Measurements from ENCODE around the gene OOEP.
A peak's percentile ranks its signal among the peaks of the same experiment; 100 is the strongest.
"Not testable (repeated sequence)": the region's sequence is repeated elsewhere in the genome, so short reads cannot be mapped to it uniquely, and the experiment has no call there.

OOEP gene

DNA sequence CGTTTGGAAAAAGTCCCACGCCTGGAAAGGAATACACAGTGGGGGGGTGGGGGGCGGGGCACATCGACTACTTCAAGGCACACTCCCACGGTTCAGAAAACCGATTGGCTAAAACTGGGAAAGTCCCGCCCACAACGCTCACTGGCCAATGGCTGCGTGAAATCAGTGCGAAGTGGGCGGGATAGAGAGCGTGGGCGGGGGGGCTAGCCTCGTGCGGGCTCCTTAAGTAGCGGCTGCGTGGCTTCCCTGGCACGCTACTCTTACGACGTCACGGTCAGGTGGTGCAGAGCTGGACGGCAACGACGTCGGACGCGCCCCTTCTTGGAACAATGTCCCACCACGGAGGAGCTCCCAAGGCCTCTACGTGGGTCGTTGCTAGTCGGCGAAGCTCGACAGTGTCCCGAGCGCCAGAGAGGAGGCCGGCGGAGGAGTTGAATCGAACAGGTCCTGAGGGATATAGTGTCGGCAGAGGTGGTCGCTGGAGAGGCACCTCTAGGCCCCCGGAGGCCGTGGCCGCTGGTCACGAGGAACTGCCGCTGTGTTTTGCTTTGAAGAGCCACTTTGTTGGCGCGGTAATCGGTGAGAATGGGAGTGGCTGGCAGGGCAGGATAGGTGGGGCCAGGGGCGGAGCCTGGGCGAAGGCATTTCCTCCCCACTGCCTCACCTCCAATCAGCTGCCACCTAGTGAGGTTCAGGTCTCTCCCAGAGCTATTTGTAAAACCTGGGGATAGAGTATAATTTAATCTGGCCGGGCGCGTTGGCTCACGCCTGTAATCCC lies 25.1 kb upstream of the OOEP start, which contains the start of gene DDX43:
TSS of gene DDX43 (plus strand) at position 252 of the 778 bp plus-strand sequence. CDS start at position 330, 78 bp downstream.
- H3K4me3 ChIP-seq (ENCODE audit: low read depth, low read length), result peak within 1 kb of the TSS; percentile 18
- DNase-seq (ENCODE audit: low read depth), result no peak
- TF ChIP-seq, protein P1, sequence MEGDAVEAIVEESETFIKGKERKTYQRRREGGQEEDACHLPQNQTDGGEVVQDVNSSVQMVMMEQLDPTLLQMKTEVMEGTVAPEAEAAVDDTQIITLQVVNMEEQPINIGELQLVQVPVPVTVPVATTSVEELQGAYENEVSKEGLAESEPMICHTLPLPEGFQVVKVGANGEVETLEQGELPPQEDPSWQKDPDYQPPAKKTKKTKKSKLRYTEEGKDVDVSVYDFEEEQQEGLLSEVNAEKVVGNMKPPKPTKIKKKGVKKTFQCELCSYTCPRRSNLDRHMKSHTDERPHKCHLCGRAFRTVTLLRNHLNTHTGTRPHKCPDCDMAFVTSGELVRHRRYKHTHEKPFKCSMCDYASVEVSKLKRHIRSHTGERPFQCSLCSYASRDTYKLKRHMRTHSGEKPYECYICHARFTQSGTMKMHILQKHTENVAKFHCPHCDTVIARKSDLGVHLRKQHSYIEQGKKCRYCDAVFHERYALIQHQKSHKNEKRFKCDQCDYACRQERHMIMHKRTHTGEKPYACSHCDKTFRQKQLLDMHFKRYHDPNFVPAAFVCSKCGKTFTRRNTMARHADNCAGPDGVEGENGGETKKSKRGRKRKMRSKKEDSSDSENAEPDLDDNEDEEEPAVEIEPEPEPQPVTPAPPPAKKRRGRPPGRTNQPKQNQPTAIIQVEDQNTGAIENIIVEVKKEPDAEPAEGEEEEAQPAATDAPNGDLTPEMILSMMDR (IDR thresholded peaks at IDR 0.05; ENCODE audit: low read depth, low read length, missing control alignments), result no peak
- in situ Hi-C loops (cut with HindIII; ENCODE audit: low sequenced_read_pairs), result no loop called here

DNA sequence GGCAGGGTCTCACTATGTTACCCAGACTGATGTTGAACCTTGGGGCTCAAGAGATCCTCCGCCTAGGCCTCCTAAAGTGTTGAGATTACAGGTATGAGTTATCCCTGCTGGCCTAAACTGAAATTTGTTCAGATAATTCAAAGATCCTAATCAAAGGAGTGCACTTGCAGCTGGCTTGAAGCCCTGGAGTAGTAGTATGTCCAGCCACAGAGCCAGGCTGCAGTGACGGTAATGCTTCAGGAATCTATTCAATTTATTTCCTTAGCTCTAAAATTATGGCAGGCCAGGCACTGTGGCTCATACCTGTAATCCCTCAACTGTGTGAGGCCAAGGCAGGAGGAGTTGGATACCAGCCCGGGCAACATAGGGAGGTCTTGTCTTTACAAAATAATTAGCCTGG lies 23.6 kb upstream of the OOEP start:
- no peak for DNase-seq (ENCODE audit: low read depth)
- no peak overlapping the region for H3K4me3 ChIP-seq (ENCODE audit: low read depth, low read length)
- in situ Hi-C loops (cut with HindIII; ENCODE audit: low sequenced_read_pairs), result no loop called here
- TF ChIP-seq, protein P1 (IDR thresholded peaks at IDR 0.05; ENCODE audit: low read depth, low read length, missing control alignments), result no peak

DNA sequence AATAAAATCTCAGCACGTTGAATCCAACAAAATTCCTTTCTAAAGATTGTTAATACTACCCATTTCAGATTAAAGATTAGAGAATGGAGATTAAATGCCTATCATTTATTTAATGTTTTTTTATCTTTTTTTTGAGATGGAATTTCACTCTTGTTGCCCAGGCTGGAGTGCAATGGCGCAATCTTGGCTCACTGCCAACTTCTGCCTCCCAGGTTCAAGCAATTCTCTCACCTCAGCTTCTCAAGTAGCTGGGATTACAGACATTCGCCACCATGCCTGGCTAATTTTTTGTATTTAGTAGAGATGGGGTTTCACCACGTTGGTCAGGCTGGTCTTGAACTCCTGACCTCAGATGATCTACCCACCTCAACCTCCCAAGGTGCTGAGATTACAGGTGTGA lies 22.5 kb upstream of the OOEP start:
- in situ Hi-C loops (cut with HindIII; ENCODE audit: low sequenced_read_pairs); H3K4me3 ChIP-seq (ENCODE audit: low read depth, low read length); DNase-seq (ENCODE audit: low read depth): not testable (repeated sequence)

DNA sequence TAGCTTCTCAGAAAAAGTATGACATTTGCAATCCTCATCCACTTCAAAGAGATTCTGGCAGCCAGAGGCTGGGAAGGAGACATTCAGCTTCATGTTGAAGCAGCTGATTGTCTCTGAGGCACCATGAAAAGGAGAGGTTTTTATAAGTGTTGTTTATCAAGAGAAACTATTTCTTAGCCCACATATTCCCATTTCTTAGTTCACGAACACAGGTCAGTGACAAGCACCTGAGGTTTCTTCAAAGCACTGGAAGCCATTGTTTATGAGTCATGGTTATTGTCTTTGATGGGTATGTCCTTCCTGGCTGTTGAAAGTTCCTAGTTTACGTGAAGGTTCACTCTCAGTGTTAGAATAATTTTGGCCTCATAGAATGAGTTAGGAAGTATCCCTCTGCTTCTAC lies 22.0 kb upstream of the OOEP start:
- H3K4me3 ChIP-seq (ENCODE audit: low read depth, low read length), result no peak overlapping the region
- DNase-seq (ENCODE audit: low read depth), result no peak
- TF ChIP-seq, protein P1 (IDR thresholded peaks at IDR 0.05; ENCODE audit: low read depth, low read length, missing control alignments), result no peak
- in situ Hi-C loops (cut with HindIII; ENCODE audit: low sequenced_read_pairs), result no loop called here

DNA sequence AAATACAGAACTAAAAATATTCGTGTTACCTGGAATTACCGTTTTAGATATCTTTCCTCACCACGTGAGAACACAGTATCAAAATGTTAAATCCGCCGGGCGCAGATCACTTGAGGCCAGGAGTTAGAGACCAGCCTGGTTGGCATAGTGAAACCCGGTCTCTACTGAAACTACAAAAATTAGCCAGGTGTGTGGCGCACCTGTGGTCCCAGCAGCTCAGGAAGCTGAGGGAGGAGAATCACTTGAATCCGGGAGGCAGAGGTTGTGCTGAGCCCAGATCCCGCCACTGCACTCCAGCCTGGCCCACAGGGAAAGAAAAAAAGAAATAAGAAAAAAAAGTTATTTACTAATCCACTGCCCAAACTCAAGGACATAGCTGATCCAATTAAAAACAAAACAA lies 20.2 kb upstream of the OOEP start:
- in situ Hi-C loops (cut with HindIII; ENCODE audit: low sequenced_read_pairs), result no loop called here

DNA sequence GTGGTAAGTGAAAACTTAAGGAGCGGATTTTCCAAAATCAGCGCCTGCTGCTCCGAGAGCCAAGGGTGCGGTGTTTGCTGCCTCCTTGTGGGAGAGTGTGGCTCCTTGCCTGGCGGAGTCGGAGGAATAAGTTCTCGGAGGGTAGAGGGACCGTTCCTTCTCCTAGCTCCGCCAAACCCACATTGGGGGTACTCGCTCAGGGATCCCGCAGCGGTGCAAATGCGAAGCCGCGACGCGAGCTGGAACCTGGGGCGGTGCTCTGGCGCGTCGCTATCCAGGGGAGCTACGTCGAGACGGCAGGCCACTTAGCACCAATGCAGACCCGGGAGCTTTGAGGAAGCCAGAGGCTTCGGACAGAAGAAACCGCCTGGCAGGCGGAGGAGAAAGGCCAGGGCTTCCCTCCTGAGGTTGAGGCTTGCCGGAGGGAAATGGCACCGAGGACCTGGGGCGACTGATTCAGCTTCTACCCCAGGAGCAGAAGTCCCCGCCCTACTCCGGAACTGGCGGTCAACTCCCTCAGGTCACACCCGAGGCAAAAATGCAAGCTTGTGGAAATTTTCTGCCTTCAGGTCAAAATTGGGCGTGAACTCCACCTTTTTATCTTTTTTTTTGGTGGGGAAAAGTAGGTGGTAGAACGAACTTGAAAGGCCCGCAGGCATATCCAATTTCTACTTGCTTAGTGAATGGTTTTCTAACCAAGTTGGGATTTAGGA lies 19.3 kb upstream of the OOEP start:
- TF ChIP-seq, protein P1 (IDR thresholded peaks at IDR 0.05; ENCODE audit: low read depth, low read length, missing control alignments), result peak; percentile 83
- peak overlapping the region; percentile 40 for H3K4me3 ChIP-seq (ENCODE audit: low read depth, low read length)
- no peak for DNase-seq (ENCODE audit: low read depth)
- in situ Hi-C loops (cut with HindIII; ENCODE audit: low sequenced_read_pairs), result no loop called here

More for the DNA sequence above, 20.2 kb upstream of the OOEP start:
- H3K4me3 ChIP-seq (ENCODE audit: low read depth, low read length), result no peak overlapping the region
- TF ChIP-seq, protein P1 (IDR thresholded peaks at IDR 0.05; ENCODE audit: low read depth, low read length, missing control alignments), result no peak
- no peak for DNase-seq (ENCODE audit: low read depth)

DNA sequence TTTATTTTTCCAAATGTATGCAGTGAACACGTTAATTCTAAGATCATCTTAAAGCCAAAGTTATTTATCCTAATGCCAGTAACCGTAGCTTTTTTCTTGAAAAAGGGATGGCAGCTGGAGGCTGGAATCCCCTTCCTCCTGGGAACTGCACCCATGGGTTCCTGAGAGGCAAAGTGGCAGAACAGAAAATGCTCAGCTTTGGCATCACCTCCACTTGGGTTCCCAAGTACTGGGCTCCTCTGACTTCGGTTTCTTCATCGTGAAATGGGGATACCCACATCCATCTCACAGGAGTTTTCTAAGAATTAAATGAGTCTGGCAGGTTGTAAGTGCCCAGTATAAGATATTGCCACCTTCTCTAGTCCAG lies 18.7 kb upstream of the OOEP start:
- in situ Hi-C loops (cut with HindIII; ENCODE audit: low sequenced_read_pairs), result no loop called here
- peak overlapping the region; percentile 40 for H3K4me3 ChIP-seq (ENCODE audit: low read depth, low read length)
- TF ChIP-seq, protein P1 (IDR thresholded peaks at IDR 0.05; ENCODE audit: low read depth, low read length, missing control alignments), result no peak
- DNase-seq (ENCODE audit: low read depth), result no peak

All from astrocyte of the cerebellum (primary cell).